ENCODE measurements around the gene SHD.

SHD gene

DNA sequence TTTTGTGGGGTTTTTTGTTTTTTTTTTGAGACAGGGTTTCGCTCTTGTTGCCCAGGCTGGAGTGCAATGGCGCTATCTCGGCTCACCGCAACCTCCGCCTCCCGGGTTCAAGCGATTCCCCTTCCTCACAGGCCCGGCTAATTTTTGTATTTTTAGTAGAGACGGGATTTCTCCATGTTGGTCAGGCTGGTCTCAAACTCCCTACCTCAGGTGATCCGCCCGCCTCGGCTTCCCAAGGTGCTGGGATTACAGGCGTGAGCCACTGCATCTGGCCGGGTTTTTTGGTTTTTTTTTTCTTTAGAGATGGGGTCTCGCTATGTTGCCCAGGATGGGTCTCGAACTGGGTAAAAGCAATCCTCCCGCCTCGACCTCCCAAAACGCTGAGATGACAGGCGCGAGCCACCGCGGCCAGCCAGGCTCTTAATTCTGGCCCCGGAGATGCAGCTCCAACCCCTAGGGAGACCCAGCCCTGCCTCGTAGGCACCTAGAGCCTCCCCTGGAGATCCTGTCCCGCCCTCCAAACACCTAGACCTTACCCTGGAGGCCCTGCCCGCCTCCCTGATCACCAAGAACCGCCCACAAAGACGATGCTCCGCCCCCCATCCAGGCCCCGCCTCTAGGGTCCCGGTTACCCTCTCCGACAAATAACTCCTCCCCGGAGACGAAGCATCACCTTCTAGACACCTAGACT lies 50.1 kb downstream of the SHD start:
- DNase-seq, result peak; percentile 33

DNA sequence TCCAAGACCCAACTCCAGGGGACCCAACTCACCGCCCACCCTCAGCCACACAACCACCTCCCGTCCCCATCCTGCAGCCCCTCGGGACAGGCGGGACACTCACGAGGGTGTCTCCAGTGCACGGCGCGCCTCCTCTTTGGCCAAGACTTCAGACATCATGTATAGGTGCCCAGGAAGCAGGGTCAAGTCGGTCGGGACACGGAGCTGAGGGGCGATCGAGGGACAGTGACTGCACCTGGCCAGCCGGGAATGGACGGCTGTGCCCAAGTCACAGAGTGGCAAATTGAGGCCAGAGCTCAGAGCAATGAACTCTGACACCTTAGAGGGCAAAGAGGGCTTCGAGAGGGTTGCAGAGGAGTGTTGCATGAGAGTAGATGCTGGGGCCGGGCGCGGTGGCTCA lies 50.8 kb downstream of the SHD start:
- DNase-seq, result no peak

DNA sequence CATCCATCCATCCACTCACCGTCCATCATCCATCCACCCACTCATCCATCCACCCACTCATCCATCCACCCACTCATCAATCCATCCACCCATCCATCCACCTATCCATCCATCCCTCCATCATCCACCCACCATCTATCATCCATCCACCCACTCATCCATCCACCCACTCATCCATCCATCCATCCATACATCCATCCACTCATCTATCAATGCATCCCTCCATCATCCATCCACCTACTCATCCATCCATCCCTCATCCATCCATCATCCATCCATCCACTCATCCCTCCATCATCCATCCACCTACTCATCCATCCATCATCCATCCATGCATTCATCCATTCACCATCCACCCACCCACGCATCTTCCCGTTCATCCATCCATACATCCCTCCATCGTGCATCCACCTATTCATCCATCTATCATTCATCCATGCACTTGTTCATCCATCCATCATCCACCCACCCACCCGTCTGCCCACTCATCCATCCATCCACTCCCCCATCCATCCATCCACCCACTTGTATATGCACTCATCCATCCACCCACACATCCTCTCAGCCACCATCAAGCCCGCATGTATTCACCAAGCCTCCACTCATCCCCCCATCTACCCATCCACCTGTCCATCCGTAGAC lies 56.0 kb downstream of the SHD start:
- no peak for DNase-seq

- DNase-seq, result no peak
Measured at GRCh38 chr19:4337906-4338440, 58.9 kb downstream of the SHD start.

DNA sequence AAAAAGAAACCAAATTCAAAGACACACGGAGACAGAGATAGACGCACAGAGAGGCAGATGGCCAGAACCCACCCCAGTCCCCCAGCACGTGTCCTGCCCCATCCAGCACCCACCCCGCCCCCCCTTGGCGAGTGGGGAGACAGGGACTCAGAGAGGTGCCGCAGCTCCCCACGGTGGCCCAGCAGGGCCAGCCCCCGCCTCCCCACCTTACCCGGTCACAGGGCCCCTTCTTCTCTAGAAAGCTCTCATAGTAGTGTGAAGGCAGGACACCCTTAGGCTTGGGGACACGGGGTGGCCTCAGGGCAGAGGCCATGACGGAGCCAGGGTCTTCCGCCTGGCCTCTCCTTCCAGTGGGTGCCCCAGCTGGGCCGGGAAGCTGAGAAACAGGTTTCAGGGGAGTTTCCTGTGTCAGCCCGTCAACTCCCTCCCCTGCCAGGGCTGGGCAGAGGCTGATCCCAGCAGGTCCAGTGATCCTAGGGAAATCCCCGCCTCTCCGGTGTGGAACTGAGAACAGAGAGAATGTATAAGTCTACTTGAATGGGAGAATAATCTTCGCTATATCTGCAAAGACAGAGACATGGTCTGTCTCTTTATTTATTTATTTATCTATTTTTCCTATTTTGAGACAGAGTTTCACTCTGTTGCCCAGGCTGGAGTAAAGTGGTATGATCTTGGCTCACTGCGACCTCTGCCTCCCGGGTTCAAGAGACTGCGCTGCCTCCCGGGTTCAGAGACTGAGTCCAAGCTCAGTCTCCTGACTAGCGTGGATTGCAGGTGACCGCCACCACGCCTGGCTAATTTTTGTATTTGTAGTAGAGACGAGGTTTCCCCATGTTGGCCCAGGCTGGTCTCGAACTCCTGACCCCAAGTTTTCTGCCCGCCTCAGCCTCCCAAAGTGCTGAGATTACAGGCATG lies 59.6 kb downstream of the SHD start, which contains the start of gene STAP2:
STAP2 (minus strand) TSS at position 387 of the 915 bp plus-strand sequence; CDS start at position 313, 74 bp downstream.
- DNase-seq, result no peak

All from NCI-H2171 (cell line).